Gastrocnemius medialis (tissue), 4 donors: ENCODE measurements around the gene NOVA2.

Experiments
- POLR2A ChIP-seq, 2 donors: fragments of 450-650 bp; IDR thresholded peaks; one replicate each; pipeline ENCODE4 v1.6.1; 2017; ENCODE audit warnings: antibody characterized with exemption in 2 of 2, mild to moderate bottlenecking in 2 of 2, moderate library complexity in 2 of 2
- TF ChIP-seq, protein P1 (sequence below), 5 experiments: fragments of 450-650 bp in 3 of 5; fragments of 200-600 bp in 2 of 5; sonication (generic) in 2 of 5; IDR thresholded peaks in 4 of 5; conservative IDR thresholded peaks in 1 of 5; 1 replicate in 4 of 5; 2 replicates in 1 of 5; pipeline ENCODE4 v1.5.1; 2016 to 2019; ENCODE audit warnings: antibody characterized with exemption in 5 of 5, mild to moderate bottlenecking in 3 of 5, moderate library complexity in 3 of 5

DNA sequence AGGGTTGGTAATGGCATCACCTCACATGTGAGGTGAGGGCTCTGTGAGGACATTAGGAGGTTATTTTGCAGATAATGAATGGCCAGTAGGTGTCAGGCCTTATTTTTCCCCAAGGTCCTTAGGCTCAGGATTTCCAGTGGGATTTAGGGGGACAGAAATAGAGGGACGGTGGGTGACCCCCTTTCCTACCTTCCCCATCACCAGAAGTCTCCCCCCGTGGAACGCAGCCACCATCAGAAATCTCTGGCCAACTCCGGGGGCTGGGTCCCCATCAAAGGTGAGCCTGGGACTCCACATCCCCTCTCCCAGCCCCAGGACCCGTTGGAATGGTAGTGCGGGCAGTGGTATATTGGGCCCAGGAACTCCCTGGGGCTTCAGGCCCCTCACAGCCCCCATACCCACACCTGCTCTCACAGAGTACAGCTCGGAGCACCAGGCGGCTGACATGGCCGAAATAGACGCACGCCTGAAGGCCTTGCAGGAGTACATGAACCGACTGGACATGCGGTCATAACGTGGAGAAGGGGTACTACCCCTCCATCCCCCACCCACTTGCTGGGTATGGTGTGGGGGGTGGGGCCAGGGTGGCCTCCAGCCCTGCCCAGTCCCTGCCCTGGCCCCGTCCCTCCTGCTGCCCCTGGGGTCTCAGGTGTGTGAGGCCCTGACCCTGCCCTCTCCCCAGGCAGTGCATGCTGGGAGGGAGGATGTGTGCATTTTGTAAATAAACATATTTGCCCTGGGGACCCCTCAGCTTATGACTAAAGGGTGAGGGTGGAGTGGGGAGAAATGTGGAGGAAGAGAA, 44.4 kb upstream of the NOVA2 start:
- TF ChIP-seq, protein P1, sequence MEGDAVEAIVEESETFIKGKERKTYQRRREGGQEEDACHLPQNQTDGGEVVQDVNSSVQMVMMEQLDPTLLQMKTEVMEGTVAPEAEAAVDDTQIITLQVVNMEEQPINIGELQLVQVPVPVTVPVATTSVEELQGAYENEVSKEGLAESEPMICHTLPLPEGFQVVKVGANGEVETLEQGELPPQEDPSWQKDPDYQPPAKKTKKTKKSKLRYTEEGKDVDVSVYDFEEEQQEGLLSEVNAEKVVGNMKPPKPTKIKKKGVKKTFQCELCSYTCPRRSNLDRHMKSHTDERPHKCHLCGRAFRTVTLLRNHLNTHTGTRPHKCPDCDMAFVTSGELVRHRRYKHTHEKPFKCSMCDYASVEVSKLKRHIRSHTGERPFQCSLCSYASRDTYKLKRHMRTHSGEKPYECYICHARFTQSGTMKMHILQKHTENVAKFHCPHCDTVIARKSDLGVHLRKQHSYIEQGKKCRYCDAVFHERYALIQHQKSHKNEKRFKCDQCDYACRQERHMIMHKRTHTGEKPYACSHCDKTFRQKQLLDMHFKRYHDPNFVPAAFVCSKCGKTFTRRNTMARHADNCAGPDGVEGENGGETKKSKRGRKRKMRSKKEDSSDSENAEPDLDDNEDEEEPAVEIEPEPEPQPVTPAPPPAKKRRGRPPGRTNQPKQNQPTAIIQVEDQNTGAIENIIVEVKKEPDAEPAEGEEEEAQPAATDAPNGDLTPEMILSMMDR (IDR thresholded peaks at IDR 0.05 in 4 of 5, conservative IDR thresholded peaks at IDR 0.05 in 1 of 5): no peak
- no peak for TF ChIP-seq POLR2A (IDR thresholded peaks at IDR 0.05)
